SK-N-SH (cell line): Measurements from ENCODE around the gene PARP15.

Experiments
- GABPA ChIP-seq: IDR thresholded peaks from 2 replicates; pipeline ENCODE4 v1.4.0; 2012; ENCODE audit warnings: low read depth, mild to moderate bottlenecking
- POLR2AphosphoS5 ChIP-seq: IDR thresholded peaks from 2 replicates; pipeline ENCODE4 v1.6.1; 2012; ENCODE audit warnings: low read depth, low read length
- TCF12 ChIP-seq: IDR thresholded peaks from 2 replicates; pipeline ENCODE4 v1.4.0; 2012
- TEAD4 ChIP-seq: IDR thresholded peaks from 2 replicates; pipeline ENCODE4 v1.4.0; 2012; ENCODE audit warnings: mild to moderate bottlenecking, borderline replicate concordance; ENCODE audit not compliant: insufficient read depth
- TF ChIP-seq, protein P1 (sequence below): fragments of 200-600 bp; sonication (generic); IDR thresholded peaks from 2 replicates; pipeline ENCODE4 v1.6.1; 2017; ENCODE audit warnings: antibody characterized with exemption, mild to moderate bottlenecking, moderate library complexity
- TF ChIP-seq, protein P2 (sequence below): IDR thresholded peaks from 2 replicates; pipeline ENCODE4 v1.4.0; 2012; ENCODE audit warnings: low read depth
- TF ChIP-seq, protein P3 (sequence below): IDR thresholded peaks from 2 replicates; pipeline ENCODE4; 2012

DNA sequence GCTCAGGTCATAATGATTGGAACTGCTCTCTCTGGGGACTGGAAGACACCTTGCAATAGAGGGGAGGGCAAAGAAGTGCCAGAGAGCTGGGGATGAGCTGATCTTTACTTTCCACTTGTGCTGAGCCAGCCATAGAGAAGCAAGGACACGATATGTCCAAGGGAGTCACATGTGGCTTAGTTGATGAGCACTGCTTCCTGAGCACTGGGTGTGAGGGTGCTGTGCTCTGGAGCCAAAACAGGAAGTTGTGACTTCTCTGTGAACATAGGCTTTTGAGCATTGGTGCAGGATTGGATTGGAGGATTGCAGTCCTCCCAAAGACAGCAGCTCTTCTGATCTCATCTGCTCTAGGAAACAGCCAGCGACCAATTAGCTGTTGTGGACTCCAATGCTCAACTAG, 109.8 kb downstream of the PARP15 start:
- TF ChIP-seq, protein P1, sequence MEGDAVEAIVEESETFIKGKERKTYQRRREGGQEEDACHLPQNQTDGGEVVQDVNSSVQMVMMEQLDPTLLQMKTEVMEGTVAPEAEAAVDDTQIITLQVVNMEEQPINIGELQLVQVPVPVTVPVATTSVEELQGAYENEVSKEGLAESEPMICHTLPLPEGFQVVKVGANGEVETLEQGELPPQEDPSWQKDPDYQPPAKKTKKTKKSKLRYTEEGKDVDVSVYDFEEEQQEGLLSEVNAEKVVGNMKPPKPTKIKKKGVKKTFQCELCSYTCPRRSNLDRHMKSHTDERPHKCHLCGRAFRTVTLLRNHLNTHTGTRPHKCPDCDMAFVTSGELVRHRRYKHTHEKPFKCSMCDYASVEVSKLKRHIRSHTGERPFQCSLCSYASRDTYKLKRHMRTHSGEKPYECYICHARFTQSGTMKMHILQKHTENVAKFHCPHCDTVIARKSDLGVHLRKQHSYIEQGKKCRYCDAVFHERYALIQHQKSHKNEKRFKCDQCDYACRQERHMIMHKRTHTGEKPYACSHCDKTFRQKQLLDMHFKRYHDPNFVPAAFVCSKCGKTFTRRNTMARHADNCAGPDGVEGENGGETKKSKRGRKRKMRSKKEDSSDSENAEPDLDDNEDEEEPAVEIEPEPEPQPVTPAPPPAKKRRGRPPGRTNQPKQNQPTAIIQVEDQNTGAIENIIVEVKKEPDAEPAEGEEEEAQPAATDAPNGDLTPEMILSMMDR, result no peak
- no peak for TF ChIP-seq POLR2AphosphoS5
- TF ChIP-seq, protein P2, sequence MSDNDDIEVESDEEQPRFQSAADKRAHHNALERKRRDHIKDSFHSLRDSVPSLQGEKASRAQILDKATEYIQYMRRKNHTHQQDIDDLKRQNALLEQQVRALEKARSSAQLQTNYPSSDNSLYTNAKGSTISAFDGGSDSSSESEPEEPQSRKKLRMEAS, result no peak
- no peak for TF ChIP-seq GABPA
- TF ChIP-seq TEAD4, result no peak
- TF ChIP-seq, protein P3, sequence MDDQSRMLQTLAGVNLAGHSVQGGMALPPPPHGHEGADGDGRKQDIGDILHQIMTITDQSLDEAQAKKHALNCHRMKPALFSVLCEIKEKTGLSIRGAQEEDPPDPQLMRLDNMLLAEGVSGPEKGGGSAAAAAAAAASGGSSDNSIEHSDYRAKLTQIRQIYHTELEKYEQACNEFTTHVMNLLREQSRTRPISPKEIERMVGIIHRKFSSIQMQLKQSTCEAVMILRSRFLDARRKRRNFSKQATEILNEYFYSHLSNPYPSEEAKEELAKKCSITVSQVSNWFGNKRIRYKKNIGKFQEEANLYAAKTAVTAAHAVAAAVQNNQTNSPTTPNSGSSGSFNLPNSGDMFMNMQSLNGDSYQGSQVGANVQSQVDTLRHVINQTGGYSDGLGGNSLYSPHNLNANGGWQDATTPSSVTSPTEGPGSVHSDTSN, result no peak
- no peak for TF ChIP-seq TCF12
